ENCODE measurements around the gene FGF12.

DNA sequence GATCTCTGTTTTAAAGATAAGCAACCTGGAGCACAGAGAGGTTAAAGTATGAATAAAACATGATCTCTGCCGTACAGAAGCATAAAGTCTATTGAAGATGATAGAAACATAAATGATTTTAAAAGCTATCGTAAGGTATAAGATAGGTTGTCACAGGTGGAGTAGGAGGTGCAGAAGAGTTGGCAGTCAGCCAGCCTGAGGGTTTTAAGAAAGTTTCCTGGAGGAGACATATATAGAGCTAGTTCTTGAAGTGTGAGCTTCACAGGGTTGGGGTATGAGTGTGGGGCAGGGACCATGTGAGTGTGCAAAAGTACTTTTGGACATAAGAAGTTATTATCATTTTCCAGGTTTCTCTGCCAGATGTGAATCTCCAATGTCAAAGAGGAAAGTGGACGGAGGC lies 3.9 kb upstream of the FGF12 start:
- TF ChIP-seq, protein P1, sequence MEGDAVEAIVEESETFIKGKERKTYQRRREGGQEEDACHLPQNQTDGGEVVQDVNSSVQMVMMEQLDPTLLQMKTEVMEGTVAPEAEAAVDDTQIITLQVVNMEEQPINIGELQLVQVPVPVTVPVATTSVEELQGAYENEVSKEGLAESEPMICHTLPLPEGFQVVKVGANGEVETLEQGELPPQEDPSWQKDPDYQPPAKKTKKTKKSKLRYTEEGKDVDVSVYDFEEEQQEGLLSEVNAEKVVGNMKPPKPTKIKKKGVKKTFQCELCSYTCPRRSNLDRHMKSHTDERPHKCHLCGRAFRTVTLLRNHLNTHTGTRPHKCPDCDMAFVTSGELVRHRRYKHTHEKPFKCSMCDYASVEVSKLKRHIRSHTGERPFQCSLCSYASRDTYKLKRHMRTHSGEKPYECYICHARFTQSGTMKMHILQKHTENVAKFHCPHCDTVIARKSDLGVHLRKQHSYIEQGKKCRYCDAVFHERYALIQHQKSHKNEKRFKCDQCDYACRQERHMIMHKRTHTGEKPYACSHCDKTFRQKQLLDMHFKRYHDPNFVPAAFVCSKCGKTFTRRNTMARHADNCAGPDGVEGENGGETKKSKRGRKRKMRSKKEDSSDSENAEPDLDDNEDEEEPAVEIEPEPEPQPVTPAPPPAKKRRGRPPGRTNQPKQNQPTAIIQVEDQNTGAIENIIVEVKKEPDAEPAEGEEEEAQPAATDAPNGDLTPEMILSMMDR (IDR thresholded peaks at IDR 0.05): no peak
- no peak for TF ChIP-seq POLR2A (IDR thresholded peaks at IDR 0.05)
